ENCODE results near the gene SLC38A6.
A peak's percentile ranks its signal among the peaks of the same experiment; 100 is the strongest.
"Not testable (repeated sequence)": the region's sequence is repeated elsewhere in the genome, so short reads cannot be mapped to it uniquely, and the experiment has no call there.

SLC38A6 gene

GRCh38 chr14:61063461-61063860, 82.4 kb downstream of the SLC38A6 start:
- Mint-ChIP-seq H3K27me3 (ENCODE audit: low read depth) (no peaks in the 10 kb centered on the region), H3K4me1 (peaks cover 24% of the 10 kb centered on the region), H3K9me3 (peaks cover 7% of the 10 kb centered on the region), H3K27ac (no peak overlapping the region), H3K36me3 (ENCODE audit: low read depth) (peaks cover 17% of the 10 kb centered on the region), H3K4me3 (no peak overlapping the region)
- TF ChIP-seq CTCF (IDR thresholded peaks at IDR 0.05; ENCODE audit: unreplicated experiment in 3 of 3): no peak

- TF ChIP-seq CTCF (IDR thresholded peaks at IDR 0.05; ENCODE audit: unreplicated experiment in 3 of 3): no peak
- H3K27me3 Mint-ChIP-seq (ENCODE audit: low read depth): no peaks in the 10 kb centered on the region
- H3K27ac Mint-ChIP-seq: peak overlapping the region in 1 of 3 experiments; percentile 4
- no peak overlapping the region for H3K4me3 Mint-ChIP-seq
- H3K9me3 Mint-ChIP-seq: peaks cover 7% of the 10 kb centered on the region
- peaks cover 24% of the 10 kb centered on the region for H3K4me1 Mint-ChIP-seq
- peaks cover 17% of the 10 kb centered on the region for H3K36me3 Mint-ChIP-seq (ENCODE audit: low read depth)
These were observed 83.2 kb downstream of the SLC38A6 start for GRCh38 chr14:61064210-61064609.

- Mint-ChIP-seq H3K27ac (peak overlapping the region in 1 of 3 experiments; percentile 15), H3K27me3 (ENCODE audit: low read depth) (no peaks in the 10 kb centered on the region), H3K36me3 (ENCODE audit: low read depth) (peaks cover 17% of the 10 kb centered on the region), H3K9me3 (peaks cover 7% of the 10 kb centered on the region), H3K4me1 (peaks cover 24% of the 10 kb centered on the region), H3K4me3 (no peak overlapping the region)
- TF ChIP-seq CTCF (IDR thresholded peaks at IDR 0.05; ENCODE audit: unreplicated experiment in 3 of 3): no peak
These were observed 83.8 kb downstream of the SLC38A6 start for GRCh38 chr14:61064856-61065255.

- Mint-ChIP-seq H3K4me1 (peaks cover 24% of the 10 kb centered on the region), H3K9me3 (peaks cover 10% of the 10 kb centered on the region), H3K27ac (peak overlapping the region in 1 of 3 experiments; percentile 15), H3K27me3 (ENCODE audit: low read depth) (no peaks in the 10 kb centered on the region), H3K4me3 (no peak overlapping the region), H3K36me3 (ENCODE audit: low read depth) (peaks cover 23% of the 10 kb centered on the region)
- no peak for TF ChIP-seq CTCF (IDR thresholded peaks at IDR 0.05; ENCODE audit: unreplicated experiment in 3 of 3)
These were observed 84.6 kb downstream of the SLC38A6 start for GRCh38 chr14:61065656-61066055.

- not testable (repeated sequence) for H3K27ac Mint-ChIP-seq; H3K4me1 Mint-ChIP-seq; H3K9me3 Mint-ChIP-seq; H3K4me3 Mint-ChIP-seq; H3K27me3 Mint-ChIP-seq (ENCODE audit: low read depth)
- peaks cover 14% of the 10 kb centered on the region for H3K36me3 Mint-ChIP-seq (ENCODE audit: low read depth)
These were observed 91.4 kb downstream of the SLC38A6 start for GRCh38 chr14:61072442-61072841.

- H3K9me3 Mint-ChIP-seq: peaks cover 3% of the 10 kb centered on the region
- peaks cover 20% of the 10 kb centered on the region for H3K36me3 Mint-ChIP-seq (ENCODE audit: low read depth)
- H3K27ac Mint-ChIP-seq: no peak overlapping the region
- TF ChIP-seq CTCF (IDR thresholded peaks at IDR 0.05; ENCODE audit: unreplicated experiment in 3 of 3): no peak
- no peak overlapping the region for H3K4me3 Mint-ChIP-seq
- H3K4me1 Mint-ChIP-seq: peaks cover 17% of the 10 kb centered on the region
- no peaks in the 10 kb centered on the region for H3K27me3 Mint-ChIP-seq (ENCODE audit: low read depth)
These were observed 93.8 kb downstream of the SLC38A6 start for GRCh38 chr14:61074852-61075251.
